Heart right ventricle (tissue), 16 donors: Measurements from ENCODE around the gene TOE1. TPM values are rescaled to one million over a fixed set of nuclear protein-coding genes. Genes with fewer than 3 reads are reported as not detected.
A peak's percentile ranks its signal among the peaks of the same experiment; 100 is the strongest.

ENCODE experiments used
- ATAC-seq, 8 donors: fragments of 200-7000 bp; cut with Tn5 transposase; one replicate each; pipeline ENCODE4 v1.9.1; 2020; ENCODE audit warnings: mild to moderate bottlenecking in 8 of 8, moderate library complexity in 8 of 8, moderate number of reproducible peaks in 1 of 8
- DNase-seq, 2 donors: peaks; one replicate each; pipeline ENCODE4 v3.0.0-alpha.2; 2020
- H3K27ac ChIP-seq, 10 donors: fragments of 200-600 bp; sonication (generic) in 2 of 10; one replicate each; pipeline versions ENCODE4 v1.5.0 to v1.8.0; 2020 to 2022; ENCODE audit warnings: mild to moderate bottlenecking in 3 of 10
- H3K27me3 ChIP-seq, 7 donors: fragments of 200-600 bp; one replicate each; pipeline ENCODE4 v1.8.0; 2021 to 2022; ENCODE audit warnings: mild to moderate bottlenecking in 2 of 7
- H3K36me3 ChIP-seq, 9 donors: fragments of 200-600 bp; sonication (generic) in 1 of 9; one replicate each; pipeline versions ENCODE4 v1.5.0 to v1.8.0; 2020 to 2022; ENCODE audit warnings: mild to moderate bottlenecking in 2 of 9
- H3K4me1 ChIP-seq, 9 donors: fragments of 200-600 bp; sonication (generic) in 1 of 9; one replicate each; pipeline versions ENCODE4 v1.5.0 to v1.8.0; 2020 to 2022; ENCODE audit warnings: mild to moderate bottlenecking in 4 of 9
- H3K4me3 ChIP-seq, 10 donors: fragments of 200-600 bp; sonication (generic) in 2 of 10; one replicate each; pipeline versions ENCODE4 v1.5.0 to v1.8.0; 2020 to 2022; ENCODE audit warnings: mild to moderate bottlenecking in 7 of 10, moderate library complexity in 2 of 10
- H3K9me3 ChIP-seq, 11 donors: fragments of 200-600 bp in 10 of 11; sonication (generic) in 2 of 11; one replicate each; pipeline versions ENCODE4 v1.5.0 to v1.8.0; 2013 to 2022; ENCODE audit warnings: mild to moderate bottlenecking in 2 of 11, control low read depth in 1 of 11, moderate library complexity in 1 of 11
- WGBS, 2 donors: extraction: QIAGEN DNeasy Blood & Tissue Kit; methylation state at CpG; one replicate each; pipeline ENCODE4 v1.1.7; 2013; ENCODE audit warnings: inconsistent platforms in 1 of 2; 5-methylcytosine and 5-hydroxymethylcytosine counted together
- intact Hi-C, 10 donors: fragments of 100-400 bp; cut with DNase I; formaldehyde crosslinking; loops; one replicate each; pipeline versions ENCODE4 v1.11.1 to v1.14.2; 2022
- polyA plus RNA-seq, 2 donors: library from polyadenylated mRNA; stranded (reverse); fragments of 200-250 nt; gene quantifications; one replicate each; pipeline ENCODE4 v1.2.3, GENCODE V29; 2013
- total RNA-seq, 10 donors: library from RNA; stranded (reverse); fragmentation: NEBNext Ultra II Directional in 3 of 10; extraction: Animal tissue kit (Norgen Biotek cat#: 25700) in 3 of 10; gene quantifications; one replicate each; pipeline versions ENCODE4 v1.2.1 to v1.2.4, GENCODE V29; 2021 to 2023
- TF ChIP-seq, protein P1 (sequence below), 9 donors: fragments of 200-600 bp; sonication (generic) in 2 of 9; IDR thresholded peaks; one replicate each; pipeline versions ENCODE4 v1.5.0 to v1.8.0; 2021 to 2022; ENCODE audit warnings: antibody characterized with exemption in 9 of 9, mild to moderate bottlenecking in 5 of 9, moderate library complexity in 1 of 9
- donor health status: Arrhythmogenic right ventricular cardiomyopathy.
- donor health status: ischemic (EF 13 %, LVEDD 7.1; RV severe dilation, severe dysfunction).
- donor health status: healthy with polysubstance abuse.
- donor health status: DM: no; HTN: yes; CAD: no.
- donor health status: DM: no; HTN: no; CAD: no.
- donor health status: ischemic (EF 25% LVEDD 6.9; RV normal size, moderate dysfunction).
- donor health status: ischemic (EF 25% LVEDD 5.7; RV mildly dilated, moderate dysfunction).
- donor health status: healthy.
- donor health status: DM: yes; HTN: yes; CAD: no.
- donor health status: Ischemic cardiomyopathy.
- donor health status: ischemic (EF 35%, LVEDD 5.7; RV mildly dilated, moderate dysfunction).
- donor health status: nonischemic (EF 11% LVEDD 7.7; RV severe dilation, severe dysfunction).
- donor health status: DM: yes; HTN: yes; CAD: no.
- donor health status: PGD.
- donor health status: ischemic (EF 29% LVEDD 5.4; RV normal size, mild dysfunction).
- donor health status: nonischemic (EF 23%, LVEDD 6.1; RV moderate dilation, normal function).

The TOE1 gene
- total and polyA plus RNA-seq, 12 donors: 2.7 to 6.6 (median 4.1) TPM

DNA sequence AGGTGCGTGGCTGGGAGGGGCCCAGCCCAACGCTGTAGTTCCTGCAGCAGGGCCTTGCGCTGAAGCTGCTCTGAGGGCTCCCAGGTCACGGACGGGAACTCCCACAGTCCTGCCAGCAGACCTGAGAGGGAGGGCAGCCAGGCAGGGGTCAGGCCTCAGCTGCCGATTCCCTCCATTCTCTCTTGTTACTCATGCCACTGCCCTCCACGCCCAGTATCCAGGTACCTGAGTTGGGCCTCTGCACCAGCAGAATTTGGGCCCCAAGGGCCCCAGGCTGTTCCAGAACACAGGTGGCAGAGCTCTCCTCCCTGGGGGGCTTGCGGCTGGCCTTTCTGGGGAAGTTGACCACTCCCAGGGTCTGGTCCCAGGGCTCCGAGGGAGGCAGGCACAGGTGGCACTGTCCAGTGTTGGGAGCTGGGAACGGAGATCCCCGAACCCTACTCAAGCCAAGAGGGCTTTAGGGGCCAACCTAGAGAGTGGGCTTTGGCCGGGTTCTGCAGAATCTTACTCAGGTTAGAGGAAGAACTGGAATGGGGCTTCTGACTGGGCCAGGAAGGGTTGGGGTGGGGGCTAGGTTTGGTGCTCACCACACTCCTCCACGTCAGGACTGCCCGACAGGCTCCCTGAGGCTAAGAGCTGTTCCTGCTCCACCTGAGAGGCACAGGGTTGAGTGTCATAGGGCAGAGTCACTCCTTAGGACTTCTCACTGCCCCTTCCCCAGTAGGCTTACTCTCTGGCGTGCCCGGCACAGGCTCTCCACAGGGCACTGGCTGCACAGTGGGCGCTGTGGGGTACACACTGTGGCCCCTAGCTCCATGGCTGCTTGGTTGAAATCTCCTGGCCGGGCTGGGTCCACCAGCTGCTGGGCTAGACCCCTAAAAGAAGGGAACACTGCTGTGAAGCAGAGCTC lies 8.3 kb upstream of the TOE1 start:
- intact Hi-C loops: no loop called here
- WGBS, 2 donors: 96 to 97% methylated on average over 18 of the region's 18 CpGs
- H3K27me3 ChIP-seq: peaks cover 0 to 9% (median 0%) of the 10 kb centered on the region in 7 donors
- DNase-seq: no peak
- peaks cover 0 to 25% (median 16%) of the 10 kb centered on the region in 9 donors for H3K4me1 ChIP-seq
- H3K27ac ChIP-seq: no peak overlapping the region
- no peak for ATAC-seq
- TF ChIP-seq, protein P1, sequence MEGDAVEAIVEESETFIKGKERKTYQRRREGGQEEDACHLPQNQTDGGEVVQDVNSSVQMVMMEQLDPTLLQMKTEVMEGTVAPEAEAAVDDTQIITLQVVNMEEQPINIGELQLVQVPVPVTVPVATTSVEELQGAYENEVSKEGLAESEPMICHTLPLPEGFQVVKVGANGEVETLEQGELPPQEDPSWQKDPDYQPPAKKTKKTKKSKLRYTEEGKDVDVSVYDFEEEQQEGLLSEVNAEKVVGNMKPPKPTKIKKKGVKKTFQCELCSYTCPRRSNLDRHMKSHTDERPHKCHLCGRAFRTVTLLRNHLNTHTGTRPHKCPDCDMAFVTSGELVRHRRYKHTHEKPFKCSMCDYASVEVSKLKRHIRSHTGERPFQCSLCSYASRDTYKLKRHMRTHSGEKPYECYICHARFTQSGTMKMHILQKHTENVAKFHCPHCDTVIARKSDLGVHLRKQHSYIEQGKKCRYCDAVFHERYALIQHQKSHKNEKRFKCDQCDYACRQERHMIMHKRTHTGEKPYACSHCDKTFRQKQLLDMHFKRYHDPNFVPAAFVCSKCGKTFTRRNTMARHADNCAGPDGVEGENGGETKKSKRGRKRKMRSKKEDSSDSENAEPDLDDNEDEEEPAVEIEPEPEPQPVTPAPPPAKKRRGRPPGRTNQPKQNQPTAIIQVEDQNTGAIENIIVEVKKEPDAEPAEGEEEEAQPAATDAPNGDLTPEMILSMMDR (IDR thresholded peaks at IDR 0.05): no peak
- H3K9me3 ChIP-seq: no peaks in the 10 kb centered on the region
- peaks cover 0 to 61% (median 30%) of the 10 kb centered on the region in 9 donors for H3K36me3 ChIP-seq
- no peak overlapping the region for H3K4me3 ChIP-seq

DNA sequence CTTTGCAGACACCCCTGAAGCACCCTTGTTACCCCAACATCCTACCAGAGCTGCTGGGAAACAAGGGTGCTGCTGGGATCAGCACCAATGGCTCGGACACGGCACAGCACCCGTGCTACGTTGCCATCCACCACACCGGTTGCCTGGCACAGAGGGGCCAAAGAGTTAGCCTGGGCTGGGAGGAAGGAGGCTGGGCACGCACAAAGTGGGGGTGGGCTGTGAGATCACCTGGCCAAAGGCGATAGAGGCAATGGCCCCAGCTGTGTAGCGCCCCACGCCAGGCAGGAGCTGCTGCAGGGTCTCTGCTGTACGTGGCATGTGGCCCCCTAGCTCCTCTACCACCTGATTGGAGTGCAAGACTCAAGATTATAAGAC lies 7.6 kb upstream of the TOE1 start:
- TF ChIP-seq, protein P1 (IDR thresholded peaks at IDR 0.05): no peak
- Histone ChIP-seq H3K36me3 (peaks cover 0 to 61% (median 30%) of the 10 kb centered on the region in 9 donors), H3K4me3 (no peak overlapping the region), H3K27me3 (peaks cover 0 to 4% (median 0%) of the 10 kb centered on the region in 7 donors), H3K4me1 (peaks cover 0 to 18% (median 10%) of the 10 kb centered on the region in 9 donors), H3K27ac (no peak overlapping the region), H3K9me3 (no peaks in the 10 kb centered on the region)
- DNase-seq (no peak), ATAC-seq (no peak)
- intact Hi-C loops: no loop called here
- 95 to 98% methylated on average over 10 of the region's 10 CpGs for WGBS, 2 donors

DNA sequence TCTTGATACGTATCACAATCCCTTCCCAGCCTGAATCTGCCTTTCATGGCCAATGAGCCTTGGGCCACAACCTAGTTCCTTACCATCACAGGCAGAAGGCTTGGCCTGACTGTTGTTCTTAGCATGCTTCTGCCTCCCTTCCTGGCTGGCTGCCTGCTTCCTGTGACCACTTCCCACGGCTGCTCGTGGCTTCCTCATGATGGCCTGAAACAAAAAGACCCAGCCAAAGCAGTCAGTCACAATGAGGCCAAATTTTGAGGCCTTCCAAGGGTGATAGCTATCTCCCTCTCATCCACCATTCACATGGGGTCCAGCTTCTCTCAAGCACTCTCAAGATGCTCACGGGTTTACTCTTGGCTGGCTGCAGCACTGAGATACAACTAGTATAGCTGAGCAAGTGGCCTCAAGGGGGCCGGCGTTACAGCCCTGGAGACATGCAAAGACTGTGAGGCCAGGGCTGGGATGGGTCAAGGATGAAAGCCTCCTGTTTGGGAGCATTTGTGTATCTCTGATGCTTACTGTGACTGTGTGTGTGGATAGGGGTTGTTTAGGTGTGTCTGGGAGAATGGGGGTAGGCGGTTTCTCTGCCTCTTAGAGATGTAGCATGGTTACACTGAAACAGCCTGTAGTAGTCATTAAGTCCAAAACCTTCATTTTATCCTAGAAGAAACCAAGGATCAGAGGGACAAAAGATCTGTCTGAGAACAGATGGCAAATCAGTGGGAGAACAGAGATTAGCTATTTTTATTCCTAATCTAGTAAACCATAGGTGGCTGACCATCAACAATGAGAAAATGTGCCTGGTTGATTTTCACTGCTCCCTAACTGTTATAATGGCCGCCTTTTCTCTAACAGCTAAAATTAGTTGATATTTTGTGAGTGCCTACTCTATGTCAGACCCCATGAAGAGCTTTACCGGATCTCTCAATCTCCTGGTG lies 5.4 kb upstream of the TOE1 start:
- peak overlapping the region in 8 of 10 donors; percentile 23 to 66 (median 56) for H3K27ac ChIP-seq
- peaks cover 5 to 24% (median 7%) of the 10 kb centered on the region in 9 donors for H3K4me1 ChIP-seq
- no peaks in the 10 kb centered on the region for H3K9me3 ChIP-seq
- H3K27me3 ChIP-seq: no peaks in the 10 kb centered on the region
- peaks cover 0 to 48% (median 30%) of the 10 kb centered on the region in 9 donors for H3K36me3 ChIP-seq
- TF ChIP-seq, protein P1 (IDR thresholded peaks at IDR 0.05): no peak
- no peak overlapping the region for H3K4me3 ChIP-seq
- intact Hi-C loops: no loop called here
- ATAC-seq (peak in 6 of 8 donors; percentile 49 to 75 (median 60)), DNase-seq (peak; percentile 45 to 51)
- WGBS, 2 donors: 61 to 70% methylated on average over 9 of the region's 9 CpGs

DNA sequence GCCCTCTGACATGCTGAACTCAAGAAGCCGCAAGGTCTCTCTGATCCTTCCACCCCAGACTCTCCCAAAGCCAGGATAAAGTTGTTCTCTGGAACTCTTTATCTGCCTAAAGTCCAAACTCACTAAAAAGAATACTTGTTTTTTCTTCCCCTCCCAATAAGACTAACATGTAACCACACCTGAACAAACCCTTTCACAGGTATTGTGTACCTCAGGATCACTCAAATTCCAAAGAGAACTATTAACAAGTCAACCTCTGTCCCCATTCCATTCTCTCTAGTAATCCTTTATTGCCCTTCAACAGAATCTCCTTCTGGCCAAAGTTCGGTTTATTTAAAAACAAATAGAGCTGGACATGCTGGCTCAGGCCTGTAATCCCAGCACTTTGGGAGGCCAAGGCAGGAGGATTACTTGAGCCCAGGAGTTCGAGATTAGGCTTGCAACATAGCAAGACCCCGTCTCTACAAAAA lies 4.1 kb upstream of the TOE1 start:
- peaks cover 0 to 35% (median 27%) of the 10 kb centered on the region in 9 donors for H3K36me3 ChIP-seq
- H3K27me3 ChIP-seq: no peaks in the 10 kb centered on the region
- intact Hi-C loops: no loop called here
- ATAC-seq: no peak
- peaks cover 7 to 28% (median 11%) of the 10 kb centered on the region in 9 donors for H3K4me1 ChIP-seq
- no peak for DNase-seq
- 94 to 95% methylated on average over 4 of the region's 4 CpGs for WGBS, 2 donors
- H3K9me3 ChIP-seq: no peaks in the 10 kb centered on the region
- H3K4me3 ChIP-seq: no peak overlapping the region
- H3K27ac ChIP-seq: no peak overlapping the region
- TF ChIP-seq, protein P1 (IDR thresholded peaks at IDR 0.05): no peak
